HG02870 (cell line): ENCODE measurements around the gene GRIA1.

Experiments used
- ATAC-seq: cut with Tn5 transposase; IDR thresholded peaks from one replicate; pipeline ENCODE4 v1.9.1; 2021; ENCODE audit warnings: mild to moderate bottlenecking, moderate library complexity; ENCODE audit not compliant: unreplicated experiment

Gene GRIA1

DNA sequence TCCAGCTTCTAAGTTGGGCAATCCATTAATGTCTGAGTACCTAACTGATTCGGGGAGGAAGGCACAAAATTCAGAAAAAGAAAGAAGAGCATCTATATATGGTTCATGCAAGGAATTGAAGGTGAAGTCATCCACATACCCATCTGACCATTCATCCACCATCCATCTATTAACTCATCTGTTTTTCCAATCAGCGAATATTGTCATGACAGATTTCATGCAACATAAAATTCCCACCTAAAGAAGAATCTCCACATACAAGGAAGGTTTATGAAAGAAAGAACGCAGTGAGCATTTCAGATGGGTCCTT, 164.7 kb downstream of the GRIA1 start:
- no peak for ATAC-seq

DNA sequence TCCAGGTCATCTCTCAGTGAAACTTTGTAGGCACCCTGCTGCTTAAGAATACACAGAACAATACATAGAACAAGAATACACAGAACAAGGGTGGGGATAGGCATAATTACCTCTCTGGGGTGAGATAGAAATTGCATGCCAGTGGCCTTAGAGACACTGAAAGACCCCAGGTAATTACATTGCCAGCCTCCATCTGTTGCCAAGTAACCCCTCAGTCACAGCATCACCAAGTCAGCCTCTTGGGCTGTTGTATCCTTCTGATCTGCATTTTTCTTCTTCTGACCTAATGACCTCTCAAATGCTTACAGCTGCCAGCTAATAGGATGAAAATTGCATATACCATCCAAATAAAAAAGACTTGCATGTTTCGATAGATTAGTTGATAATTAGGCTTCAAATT, 167.7 kb downstream of the GRIA1 start:
- no peak for ATAC-seq

DNA sequence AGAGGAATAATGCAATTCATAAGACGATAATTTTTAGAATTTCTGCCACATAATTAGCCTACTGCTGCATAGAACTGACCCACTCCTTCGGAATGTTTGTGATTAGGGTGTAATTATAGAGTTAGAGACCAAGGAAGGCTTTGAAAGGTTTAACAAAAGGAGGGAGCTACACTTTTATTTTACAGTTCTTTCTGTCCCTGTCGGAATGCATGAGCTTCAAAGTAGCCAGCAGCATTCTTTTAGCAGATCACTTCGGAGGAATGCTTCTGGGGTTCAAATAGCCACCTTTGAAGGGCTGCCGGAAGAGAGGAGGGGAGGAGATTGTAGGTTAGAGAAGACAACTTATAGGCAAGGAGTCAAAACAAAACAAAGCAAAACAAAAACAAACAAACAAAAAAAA, 168.1 kb downstream of the GRIA1 start:
- ATAC-seq, result no peak

DNA sequence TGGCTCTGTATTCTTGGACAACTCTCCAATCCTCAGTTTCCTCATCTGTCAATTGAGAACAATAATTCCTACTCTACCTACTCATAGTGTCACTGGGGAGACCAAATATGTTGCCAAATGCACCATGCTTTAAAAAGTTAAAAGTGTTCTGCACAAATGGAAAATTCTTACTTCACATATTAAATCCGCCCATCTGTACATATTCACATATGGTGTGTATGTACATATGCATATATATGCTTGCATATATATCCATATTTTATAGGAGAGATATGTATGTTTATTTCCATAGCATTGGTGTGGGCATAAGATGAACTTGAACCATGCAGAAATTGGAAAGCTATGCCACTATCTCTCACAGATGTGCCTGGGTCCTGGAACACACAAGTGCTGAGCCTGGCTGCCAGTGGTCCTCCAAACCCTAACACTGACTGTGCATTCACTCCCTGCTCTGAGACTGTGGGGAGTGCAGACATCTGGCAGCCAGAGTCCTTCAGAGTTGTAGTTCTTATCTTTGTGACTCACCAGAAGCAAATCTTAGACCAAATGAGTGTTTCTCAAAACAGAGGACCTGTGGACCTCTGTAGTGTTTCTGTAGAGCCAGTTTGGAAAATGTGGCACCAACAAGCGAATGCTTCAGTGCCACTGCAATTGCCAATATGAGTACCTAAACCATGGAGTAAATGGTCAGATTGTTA, 168.7 kb downstream of the GRIA1 start:
- ATAC-seq, result no peak

DNA sequence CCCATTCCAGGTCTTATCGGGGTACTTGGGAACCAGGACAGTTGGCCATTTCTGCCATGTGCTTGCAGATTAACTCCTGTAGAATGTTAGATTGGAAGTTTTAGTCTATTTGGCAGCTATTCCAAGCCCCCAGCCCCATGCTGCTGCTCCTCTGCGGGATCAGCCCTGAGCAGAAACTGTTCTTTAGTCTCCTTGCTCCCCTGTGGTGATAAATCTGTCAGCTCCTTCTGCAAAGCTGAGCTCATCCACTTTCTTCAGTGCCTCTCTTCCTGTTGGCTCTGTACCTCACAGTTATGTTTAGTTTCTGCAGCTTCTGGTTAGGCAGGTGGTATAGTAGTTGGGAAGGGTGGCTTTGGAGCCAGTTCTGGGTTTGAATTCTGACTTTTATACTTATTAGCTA, 170.4 kb downstream of the GRIA1 start:
- ATAC-seq, result no peak

DNA sequence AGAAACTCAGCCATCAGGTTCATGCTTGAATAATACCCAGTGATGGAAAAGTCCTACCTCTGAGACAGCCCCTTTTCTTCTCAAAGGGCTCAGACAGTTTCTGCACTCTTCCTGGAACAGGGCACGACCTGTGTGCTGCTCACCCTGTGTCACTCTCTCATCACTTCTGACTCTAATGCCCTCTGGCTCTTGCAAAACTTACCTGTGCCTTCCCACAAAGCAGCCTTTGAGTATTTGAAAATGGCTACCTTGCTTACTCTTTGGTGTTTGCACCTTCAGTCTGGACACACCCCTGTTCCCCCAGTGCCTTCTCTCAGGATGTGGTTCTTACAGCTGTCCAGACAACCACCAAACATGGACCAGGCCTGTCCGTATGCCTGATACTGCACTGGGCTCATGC, 171.4 kb downstream of the GRIA1 start:
- no peak for ATAC-seq

DNA sequence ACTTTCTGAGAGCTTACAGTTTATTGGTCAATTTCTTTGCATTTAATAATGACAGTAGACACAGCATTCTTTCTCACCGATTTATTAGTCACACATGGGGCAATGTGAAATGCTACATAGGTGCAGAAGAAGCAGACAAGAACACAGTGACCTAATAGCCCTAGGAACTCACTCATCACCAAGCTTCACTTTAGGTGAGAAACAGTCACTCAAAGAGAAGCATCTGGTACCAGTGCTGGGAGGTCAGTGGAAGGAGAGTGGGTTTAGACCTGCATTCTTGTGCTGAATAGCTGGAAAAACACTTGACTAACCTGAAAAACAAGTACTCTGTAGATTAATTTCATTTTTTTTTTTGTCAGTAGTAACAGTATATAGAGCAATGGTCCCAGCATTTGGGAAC, 179.6 kb downstream of the GRIA1 start:
- ATAC-seq, result no peak

DNA sequence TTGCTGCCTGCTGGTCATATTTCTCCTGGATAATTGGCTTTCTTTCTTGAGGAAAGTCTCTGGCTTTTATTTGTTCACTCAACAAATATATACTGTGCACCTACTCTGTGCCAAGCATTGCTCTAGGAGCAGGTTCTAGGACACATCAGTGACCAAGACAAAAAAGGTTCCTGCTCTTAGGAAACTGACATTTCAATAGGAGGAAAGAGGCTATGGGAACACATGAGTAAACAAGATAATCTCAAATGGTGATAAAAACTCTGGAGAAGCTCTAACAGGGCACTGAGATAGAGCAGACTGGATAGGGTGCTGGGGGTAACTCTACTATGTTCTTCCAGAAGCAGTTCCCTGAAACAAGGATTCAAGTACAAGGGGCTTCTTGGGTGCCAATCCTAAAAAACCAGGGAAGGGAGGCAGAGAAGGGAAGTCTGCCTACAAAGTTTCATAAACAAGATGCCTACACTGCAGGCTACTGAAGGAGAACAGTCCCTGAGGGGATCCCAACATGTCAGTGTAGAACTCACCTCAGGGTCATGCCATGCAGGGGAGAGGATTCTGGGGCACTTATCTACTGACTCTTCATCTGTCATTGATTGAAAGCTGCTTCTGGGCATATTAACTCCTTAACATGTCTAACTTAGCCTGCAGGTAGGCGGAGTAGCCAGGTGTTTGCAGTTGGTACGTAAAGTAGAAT, 181.3 kb downstream of the GRIA1 start:
- ATAC-seq, result no peak

DNA sequence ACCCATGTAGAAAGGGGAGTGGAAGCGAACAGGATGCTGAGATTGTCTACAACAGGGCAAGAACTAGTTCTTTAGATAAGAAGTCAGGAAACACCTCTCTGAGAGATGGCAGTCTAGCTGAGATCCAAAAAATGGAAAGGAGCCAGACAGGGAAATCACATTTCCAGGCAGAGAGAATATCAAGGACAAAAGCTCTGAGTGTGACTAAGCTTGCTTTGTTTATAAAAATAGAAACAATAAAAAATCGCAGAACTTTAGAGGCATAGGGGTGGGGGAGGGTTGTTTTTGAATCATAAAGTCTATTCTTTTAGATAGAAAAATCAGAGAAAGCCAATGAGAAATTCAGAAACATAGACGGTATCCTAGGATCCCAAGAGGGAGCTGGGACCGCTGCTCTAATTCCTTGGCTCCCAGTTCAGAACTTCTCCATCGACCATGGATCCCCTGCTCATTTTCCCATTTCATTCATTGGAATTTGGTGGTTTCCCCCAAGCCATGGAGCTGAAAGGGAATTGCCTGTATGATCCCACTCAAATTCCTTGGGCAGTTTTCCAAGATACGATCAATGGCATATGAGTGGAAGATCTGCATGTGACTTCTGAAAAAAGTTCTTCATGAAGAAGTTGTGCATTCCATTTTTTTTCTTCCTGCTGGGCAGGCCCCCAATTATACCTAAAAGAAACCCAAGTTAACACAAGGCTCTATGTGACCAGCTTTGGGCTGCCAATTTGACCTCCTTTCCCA, 182.0 kb downstream of the GRIA1 start:
- ATAC-seq, result no peak

DNA sequence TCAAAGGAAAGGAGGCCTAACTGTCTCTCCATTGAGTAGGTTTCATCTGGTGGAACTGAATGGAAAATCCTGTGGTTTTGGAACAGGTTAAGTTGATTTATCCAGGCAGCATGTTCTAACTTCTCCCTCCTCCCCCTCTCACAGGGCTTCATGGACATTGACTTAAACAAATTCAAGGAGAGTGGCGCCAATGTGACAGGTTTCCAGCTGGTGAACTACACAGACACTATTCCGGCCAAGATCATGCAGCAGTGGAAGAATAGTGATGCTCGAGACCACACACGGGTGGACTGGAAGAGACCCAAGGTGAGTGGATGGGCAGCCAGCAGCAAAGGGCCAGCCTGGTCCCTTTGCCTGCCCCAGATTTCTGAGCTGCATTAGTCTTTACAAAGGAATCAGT, 183.9 kb downstream of the GRIA1 start:
- no peak for ATAC-seq

DNA sequence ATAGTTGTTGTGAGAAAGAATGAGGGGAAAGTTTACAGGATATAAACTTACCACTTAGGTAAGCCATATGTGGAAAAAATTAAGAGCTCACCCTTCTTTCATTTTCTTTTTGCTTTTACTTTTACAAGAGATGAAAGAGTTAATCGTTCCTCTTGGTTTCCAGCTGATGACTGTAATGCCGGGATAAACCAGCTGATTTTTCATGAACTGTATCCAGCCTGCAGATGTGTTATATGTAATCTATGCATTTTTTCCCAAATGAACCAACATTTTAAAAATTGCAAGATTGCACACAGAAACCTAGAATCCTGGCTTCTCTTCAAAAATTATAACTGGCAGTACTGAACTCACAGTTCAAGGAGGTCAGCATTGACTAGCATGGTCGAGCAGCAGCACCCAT, 185.9 kb downstream of the GRIA1 start:
- no peak for ATAC-seq

DNA sequence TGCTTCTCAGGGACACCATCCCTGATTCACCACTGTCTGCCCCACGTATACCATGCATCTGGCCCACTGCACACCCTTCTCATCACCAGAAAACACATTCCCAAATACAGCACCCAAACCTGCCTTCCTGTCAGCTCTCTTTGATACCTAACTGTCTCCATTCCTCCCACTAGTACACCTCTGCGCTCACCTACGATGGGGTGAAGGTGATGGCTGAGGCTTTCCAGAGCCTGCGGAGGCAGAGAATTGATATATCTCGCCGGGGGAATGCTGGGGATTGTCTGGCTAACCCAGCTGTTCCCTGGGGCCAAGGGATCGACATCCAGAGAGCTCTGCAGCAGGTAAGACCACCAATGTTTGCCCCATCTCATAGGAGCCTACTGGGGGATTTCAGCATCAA, 186.4 kb downstream of the GRIA1 start:
- no peak for ATAC-seq

DNA sequence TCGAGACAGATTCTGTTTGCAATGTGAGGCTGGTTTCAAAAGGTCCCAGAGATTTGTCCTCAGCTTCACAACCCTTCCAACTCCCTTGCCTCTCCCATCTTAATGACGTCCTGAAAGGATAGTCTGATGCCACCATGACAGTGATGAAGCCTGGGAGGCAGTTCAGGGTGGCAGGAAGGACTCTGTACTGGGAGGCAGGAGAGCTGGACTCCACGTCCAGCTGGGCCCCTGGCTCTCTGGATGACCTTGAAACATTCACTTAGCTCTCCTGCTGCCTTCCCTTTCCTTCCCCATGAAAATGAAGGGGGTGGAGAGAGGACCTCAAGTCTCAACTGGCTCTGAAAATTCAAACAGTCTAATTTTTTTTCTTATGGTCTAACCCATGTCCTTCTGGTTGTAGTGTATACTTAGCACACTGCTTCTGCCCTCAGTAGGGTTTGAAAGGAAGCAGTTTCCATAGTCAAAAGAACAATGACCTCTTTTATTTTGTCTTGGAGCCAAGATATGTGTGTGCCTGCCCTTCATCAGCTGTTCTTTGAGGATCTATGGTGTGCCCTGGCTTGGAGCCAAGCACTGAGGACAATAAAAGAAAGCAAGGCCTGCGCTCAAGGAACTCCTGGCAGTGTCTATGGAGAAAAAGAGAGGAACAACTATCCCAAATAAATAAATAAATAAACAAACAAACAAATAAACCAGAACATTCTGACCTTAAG, 188.3 kb downstream of the GRIA1 start:
- no peak for ATAC-seq

DNA sequence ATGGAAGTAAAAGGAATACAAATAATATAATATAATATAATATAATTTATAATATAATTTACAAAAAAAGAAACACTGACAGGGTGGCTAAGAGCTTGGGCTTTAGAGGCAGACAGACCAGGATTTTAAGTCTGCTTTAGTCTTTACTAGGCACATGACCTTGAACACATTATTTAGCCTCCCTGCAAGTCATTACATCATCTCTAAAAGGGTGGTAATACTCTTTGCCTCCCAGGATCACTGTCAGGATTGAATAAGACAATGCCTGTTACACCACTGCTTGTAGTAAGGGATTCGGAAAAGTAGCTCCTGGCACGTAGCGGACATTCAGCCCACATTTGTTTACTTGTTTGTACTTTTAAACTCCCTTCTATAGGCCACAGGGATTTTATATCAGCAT, 199.8 kb downstream of the GRIA1 start:
- no peak for ATAC-seq

DNA sequence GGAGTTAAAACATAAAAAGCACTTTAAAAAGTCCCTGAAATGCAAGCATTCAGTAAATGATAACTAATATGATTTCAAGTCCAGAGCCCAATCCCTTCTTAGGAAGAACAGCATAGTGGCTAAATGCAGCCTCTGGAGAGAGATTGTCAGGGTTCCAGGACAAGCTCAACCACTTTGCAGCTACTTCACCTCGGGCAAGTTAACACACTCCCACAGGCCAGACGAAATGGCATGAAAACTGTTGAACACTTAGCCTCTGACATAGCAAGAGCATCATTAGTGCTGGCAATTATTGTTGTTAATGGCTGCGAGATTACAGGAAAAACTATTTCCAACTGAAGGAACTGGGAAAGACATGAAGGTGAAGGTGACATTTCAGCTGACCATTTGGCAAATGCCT, 205.8 kb downstream of the GRIA1 start:
- no peak for ATAC-seq

DNA sequence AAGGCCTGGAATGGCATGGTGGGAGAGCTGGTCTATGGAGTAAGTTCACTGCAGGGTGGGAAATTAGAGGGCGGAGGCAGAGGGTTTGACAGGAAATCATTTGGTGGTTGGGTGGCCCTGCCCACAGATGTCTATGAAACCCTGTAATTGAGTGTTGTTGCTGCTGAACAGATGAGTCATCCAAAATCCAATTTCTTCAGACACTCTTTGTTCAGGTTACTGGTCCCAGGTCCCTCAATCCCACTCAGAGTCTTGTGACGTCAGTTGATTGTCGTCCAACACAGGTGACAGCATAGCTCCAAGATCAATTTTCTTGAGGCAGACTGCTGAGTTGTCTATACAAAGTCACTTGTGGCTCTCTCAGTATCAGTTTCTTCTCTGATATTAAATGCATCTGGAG, 208.6 kb downstream of the GRIA1 start:
- ATAC-seq, result no peak

DNA sequence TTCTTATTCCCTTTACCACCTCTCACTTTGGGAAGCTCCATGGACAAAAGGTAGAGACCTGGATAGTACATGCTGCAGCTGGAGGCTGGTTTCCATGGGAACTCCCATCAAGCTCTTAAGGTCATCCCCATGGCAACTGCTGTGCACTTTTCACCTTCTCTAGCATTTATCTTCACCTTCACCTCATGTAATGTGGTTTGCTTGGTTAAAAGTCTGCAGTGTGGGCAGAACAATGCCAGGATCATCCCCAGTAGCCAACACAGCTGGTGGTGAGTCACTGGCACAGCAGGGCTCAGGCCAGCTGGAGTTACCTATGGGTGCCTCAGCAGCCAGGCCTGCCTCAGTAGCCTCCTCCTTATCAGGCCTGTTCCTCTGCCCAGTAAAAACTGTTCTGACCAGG, 210.5 kb downstream of the GRIA1 start:
- no peak for ATAC-seq

DNA sequence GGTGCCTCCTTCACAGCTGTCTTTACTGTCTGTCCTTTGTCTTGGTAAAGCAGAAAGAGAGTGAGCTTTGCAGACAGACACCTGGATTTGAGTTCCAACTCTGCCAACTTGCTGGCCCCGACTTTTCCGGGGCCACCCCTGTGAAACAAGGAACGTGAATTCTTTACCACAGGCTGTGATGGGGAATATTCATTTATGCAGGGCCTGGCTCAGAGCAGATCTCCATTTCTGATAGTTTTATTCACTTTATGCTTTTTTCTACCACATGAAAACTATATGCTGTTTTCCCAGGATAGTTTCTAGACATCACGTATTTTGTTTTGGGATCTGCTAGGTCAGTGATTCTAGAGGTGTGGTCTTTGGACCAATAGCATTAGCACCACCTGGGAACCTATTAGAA, 211.8 kb downstream of the GRIA1 start:
- ATAC-seq, result no peak

DNA sequence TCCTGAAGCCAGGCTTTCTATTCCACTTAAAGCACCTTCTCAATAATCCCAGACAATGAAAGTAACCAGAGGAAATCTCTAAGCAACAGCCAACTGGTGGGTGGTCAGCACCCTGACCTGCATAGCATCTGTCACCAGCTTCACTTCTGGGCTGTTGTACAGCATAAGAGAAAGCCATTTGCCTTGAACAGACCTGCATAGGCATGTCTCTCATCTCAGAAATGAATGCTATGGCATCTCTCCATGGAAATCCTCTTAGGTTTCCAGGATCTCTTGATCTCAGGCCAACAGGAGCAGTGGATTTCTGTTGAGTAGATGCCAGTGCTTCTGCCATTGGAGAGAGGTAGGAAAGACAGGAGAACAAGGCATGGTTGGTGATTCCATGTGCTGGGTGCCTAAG, 213.6 kb downstream of the GRIA1 start:
- ATAC-seq, result no peak

DNA sequence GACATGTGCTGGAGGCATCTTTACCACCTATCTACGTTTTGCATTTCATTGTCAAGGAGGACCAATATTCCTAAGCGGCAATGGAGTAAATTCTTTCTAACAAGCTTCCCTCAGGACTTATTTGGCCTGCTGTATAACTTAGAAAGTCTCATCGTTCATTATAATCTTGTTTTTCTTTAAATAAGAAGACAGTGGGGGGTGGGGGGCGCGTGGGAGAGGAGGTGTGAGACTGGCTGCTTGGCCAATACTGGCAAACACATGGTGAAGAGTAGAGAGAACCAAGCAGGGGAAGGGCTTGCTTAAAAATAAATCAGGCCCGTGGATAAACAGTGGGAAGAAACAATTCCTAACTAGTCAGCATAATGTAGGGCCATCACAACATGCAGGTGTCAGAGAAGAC, 217.2 kb downstream of the GRIA1 start:
- no peak for ATAC-seq

DNA sequence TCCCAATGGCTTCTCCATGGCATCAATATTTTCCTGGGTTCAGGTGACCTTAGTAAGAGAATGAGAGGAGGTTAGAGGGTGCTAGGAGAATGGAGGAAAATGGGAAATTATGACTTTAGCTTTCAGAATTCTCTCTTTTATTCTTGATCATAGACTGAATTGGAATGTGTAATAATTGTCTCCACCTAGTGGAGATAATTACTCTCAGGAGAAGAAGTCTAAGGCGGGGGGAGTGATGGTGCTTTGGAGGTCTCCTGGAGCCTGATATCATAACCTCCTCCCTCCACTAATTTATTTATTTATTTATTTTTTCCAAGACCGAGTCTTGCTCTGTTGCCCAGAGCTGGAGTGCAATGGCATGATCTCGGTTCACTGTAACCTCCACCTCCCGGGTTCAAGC, 221.3 kb downstream of the GRIA1 start:
- no peak for ATAC-seq

DNA sequence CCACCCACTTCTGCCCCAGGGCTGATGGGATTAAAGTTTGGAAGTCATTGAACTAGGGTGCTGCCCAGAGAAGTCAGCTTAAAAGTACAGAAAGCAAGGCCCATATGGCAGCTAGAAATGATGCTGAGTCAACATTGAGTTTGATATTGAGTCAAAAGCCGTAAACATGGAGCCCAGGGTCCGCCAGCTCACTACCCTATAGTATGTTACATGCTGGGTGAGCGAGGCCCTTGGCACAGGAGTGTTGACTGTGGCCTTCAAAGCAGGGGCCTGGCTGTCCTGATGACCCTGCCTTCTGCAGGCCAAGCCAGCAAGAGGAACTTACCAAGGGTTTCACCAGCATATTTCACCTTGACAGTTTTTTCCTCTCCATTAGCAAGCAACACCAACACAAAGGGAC, 222.5 kb downstream of the GRIA1 start:
- no peak for ATAC-seq
